ENCODE data around the gene CHURC1.
A peak's percentile ranks its signal among the peaks of the same experiment; 100 is the strongest.

CHURC1 gene

GRCh38 chr14:64891173-64891838 lies 22.9 kb upstream of the CHURC1 start:
- Histone ChIP-seq H3K36me3 (ENCODE audit: insufficient read depth) (no peaks in the 10 kb centered on the region), H3K27ac (no peak overlapping the region), H3K4me3 (IDR thresholded peaks at IDR 0.05; ENCODE audit: insufficient read depth, low read depth, low read length) (no peak overlapping the region), H3K4me1 (ENCODE audit: low read depth, poor library complexity, severe bottlenecking) (no peaks in the 10 kb centered on the region), H4K20me1 (ENCODE audit: insufficient read depth) (no peaks in the 10 kb centered on the region), H2AFZ (ENCODE audit: low read depth) (no peak overlapping the region), H3K79me2 (ENCODE audit: insufficient read depth, low read depth) (no peaks in the 10 kb centered on the region), H3K4me2 (no peak overlapping the region), H3K9ac (no peak overlapping the region), H3K27me3 (ENCODE audit: insufficient read depth, low read depth) (no peaks in the 10 kb centered on the region)
- TF ChIP-seq CTCF (conservative IDR thresholded peaks at IDR 0.05; ENCODE audit: low read depth, low read length) = no peak

- TF ChIP-seq CTCF (conservative IDR thresholded peaks at IDR 0.05; ENCODE audit: low read depth, low read length) = peak; percentile 59
- no peak overlapping the region for H3K9ac ChIP-seq
- no peak overlapping the region for H3K4me2 ChIP-seq
- H3K4me1 ChIP-seq (ENCODE audit: low read depth, poor library complexity, severe bottlenecking) = no peaks in the 10 kb centered on the region
- H3K27ac ChIP-seq = no peak overlapping the region
- no peak overlapping the region for H3K4me3 ChIP-seq (IDR thresholded peaks at IDR 0.05; ENCODE audit: insufficient read depth, low read depth, low read length)
- no peaks in the 10 kb centered on the region for H4K20me1 ChIP-seq (ENCODE audit: insufficient read depth)
- H3K27me3 ChIP-seq (ENCODE audit: insufficient read depth, low read depth) = no peaks in the 10 kb centered on the region
- H3K36me3 ChIP-seq (ENCODE audit: insufficient read depth) = no peaks in the 10 kb centered on the region
- no peak overlapping the region for H2AFZ ChIP-seq (ENCODE audit: low read depth)
- H3K79me2 ChIP-seq (ENCODE audit: insufficient read depth, low read depth) = no peaks in the 10 kb centered on the region
Measured at GRCh38 chr14:64891839-64892375, 22.3 kb upstream of the CHURC1 start.

- Histone ChIP-seq H3K4me1 (ENCODE audit: low read depth, poor library complexity, severe bottlenecking) (no peaks in the 10 kb centered on the region), H3K79me2 (ENCODE audit: insufficient read depth, low read depth) (no peaks in the 10 kb centered on the region), H3K4me2 (no peak overlapping the region), H3K9ac (no peak overlapping the region), H4K20me1 (ENCODE audit: insufficient read depth) (no peaks in the 10 kb centered on the region), H3K4me3 (IDR thresholded peaks at IDR 0.05; ENCODE audit: insufficient read depth, low read depth, low read length) (no peak overlapping the region), H3K27me3 (ENCODE audit: insufficient read depth, low read depth) (no peaks in the 10 kb centered on the region), H3K36me3 (ENCODE audit: insufficient read depth) (no peaks in the 10 kb centered on the region), H3K27ac (no peak overlapping the region), H2AFZ (ENCODE audit: low read depth) (no peak overlapping the region)
- TF ChIP-seq CTCF (conservative IDR thresholded peaks at IDR 0.05; ENCODE audit: low read depth, low read length) = no peak
Measured at GRCh38 chr14:64899958-64900357, 14.3 kb upstream of the CHURC1 start.

- no peak for TF ChIP-seq CTCF (conservative IDR thresholded peaks at IDR 0.05; ENCODE audit: low read depth, low read length)
- H4K20me1 ChIP-seq (ENCODE audit: insufficient read depth) = no peaks in the 10 kb centered on the region
- no peak overlapping the region for H3K9ac ChIP-seq
- H3K4me3 ChIP-seq (IDR thresholded peaks at IDR 0.05; ENCODE audit: insufficient read depth, low read depth, low read length) = no peak overlapping the region
- H3K79me2 ChIP-seq (ENCODE audit: insufficient read depth, low read depth) = no peaks in the 10 kb centered on the region
- no peak overlapping the region for H3K4me2 ChIP-seq
- H3K4me1 ChIP-seq (ENCODE audit: low read depth, poor library complexity, severe bottlenecking) = peaks cover 4% of the 10 kb centered on the region
- H3K27ac ChIP-seq = no peak overlapping the region
- H3K36me3 ChIP-seq (ENCODE audit: insufficient read depth) = no peaks in the 10 kb centered on the region
- no peak overlapping the region for H2AFZ ChIP-seq (ENCODE audit: low read depth)
- no peaks in the 10 kb centered on the region for H3K27me3 ChIP-seq (ENCODE audit: insufficient read depth, low read depth)
Measured at GRCh38 chr14:64906022-64906421, 8.2 kb upstream of the CHURC1 start.
